HepG2 (cell line): ENCODE data around the gene XXYLT1. TPM values are rescaled to one million over a fixed set of nuclear protein-coding genes. Genes with fewer than 3 reads are reported as not detected.

ENCODE experiments used
- BHLHE40 ChIP-seq: IDR thresholded peaks from 2 replicates; pipeline ENCODE4 v1.6.1; 2011; ENCODE audit warnings: low read length, improper control_type of control experiment
- BRD4 ChIP-seq: sonication (generic); formaldehyde crosslinking; IDR thresholded peaks from 2 replicates; pipeline ENCODE4 v1.4.0; 2020; ENCODE audit warnings: missing genetic modification reagents
- ELF3 ChIP-seq: IDR thresholded peaks from 2 replicates; pipeline ENCODE4 v1.6.1; 2016; ENCODE audit warnings: missing genetic modification reagents, missing compliant biosample characterization
- HMGA1 ChIP-seq: sonication (generic); formaldehyde crosslinking; conservative IDR thresholded peaks from 2 replicates; pipeline ENCODE4 v1.4.0; 2020; ENCODE audit warnings: missing genetic modification reagents
- IKZF5 ChIP-seq: IDR thresholded peaks from 2 replicates; pipeline ENCODE4 v1.6.1; 2018; ENCODE audit warnings: missing genetic modification reagents, mild to moderate bottlenecking, missing compliant biosample characterization
- IRF2 ChIP-seq: IDR thresholded peaks from 2 replicates; pipeline ENCODE4 v1.6.1; 2018; ENCODE audit warnings: missing genetic modification reagents, missing compliant biosample characterization
- KDM1A ChIP-seq: IDR thresholded peaks from 2 replicates; pipeline ENCODE4 v1.6.1; 2016; ENCODE audit warnings: missing compliant biosample characterization
- MXI1 ChIP-seq: IDR thresholded peaks from 3 replicates; pipeline ENCODE4 v1.6.1; 2012; ENCODE audit warnings: low read depth, low read length, inconsistent platforms, borderline replicate concordance
- PHB2 ChIP-seq: fragments of 450-650 bp; IDR thresholded peaks from 2 replicates; pipeline ENCODE4 v1.6.1; 2018; ENCODE audit not compliant: partially characterized antibody
- PHF21A ChIP-seq: sonication (generic); formaldehyde crosslinking; IDR thresholded peaks from 2 replicates; pipeline ENCODE4 v1.5.0; 2020; ENCODE audit warnings: mild to moderate bottlenecking, missing genetic modification reagents
- REST ChIP-seq, 2 experiments: IDR thresholded peaks; 2 replicates each; pipeline ENCODE4 v1.6.1; 2011 to 2012; ENCODE audit warnings: low read length in 2 of 2, borderline replicate concordance in 1 of 2, low read depth in 1 of 2, mild to moderate bottlenecking in 1 of 2, moderate library complexity in 1 of 2
- ZNF24 ChIP-seq: fragments of 450-650 bp; IDR thresholded peaks from 2 replicates; pipeline ENCODE4 v1.6.1; 2017; ENCODE audit warnings: antibody characterized with exemption, mild to moderate bottlenecking
- ZNF407 ChIP-seq: sonication (generic); formaldehyde crosslinking; IDR thresholded peaks from one replicate; pipeline ENCODE4 v1.5.1; 2020; ENCODE audit warnings: mild to moderate bottlenecking, missing genetic modification reagents; ENCODE audit errors: not compliant biosample characterization
- ZNF691 ChIP-seq: sonication (generic); formaldehyde crosslinking; IDR thresholded peaks from 2 replicates; pipeline ENCODE4 v1.4.0; 2020; ENCODE audit warnings: missing genetic modification reagents, low read depth, mild to moderate bottlenecking, borderline replicate concordance
- ZNF781 ChIP-seq: sonication (generic); formaldehyde crosslinking; IDR thresholded peaks from 2 replicates; pipeline ENCODE4 v1.5.1; 2020; ENCODE audit warnings: borderline replicate concordance, mild to moderate bottlenecking, missing genetic modification reagents; ENCODE audit errors: not compliant biosample characterization
- ZNF782 ChIP-seq: sonication (generic); formaldehyde crosslinking; IDR thresholded peaks from 2 replicates; pipeline ENCODE4 v1.4.0; 2020; ENCODE audit warnings: missing genetic modification reagents, mild to moderate bottlenecking, borderline replicate concordance
- ZSCAN29 ChIP-seq: sonication (generic); formaldehyde crosslinking; conservative IDR thresholded peaks from 2 replicates; pipeline ENCODE4 v1.4.0; 2020; ENCODE audit warnings: mild to moderate bottlenecking, missing genetic modification reagents
- polyA plus RNA-seq, 8 experiments: library from polyadenylated mRNA; depleted of rRNA in 3 of 8; stranded (reverse) in 7 of 8; unstranded in 1 of 8; fragments of >200 nt; fragmentation: Illumina TruSeq in 4 of 8; extraction: Trizol in 4 of 8; gene quantifications; 2 replicates each; pipeline versions ENCODE4 v1.2.1 to v1.2.3, GENCODE V29; 2011 to 2016; ENCODE audit warnings: low read depth in 4 of 8, missing spikeins in 1 of 8, mixed read lengths in 1 of 8; ENCODE audit not compliant: insufficient read depth in 1 of 8
- total RNA-seq, 5 experiments: library from RNA; depleted of rRNA; stranded (reverse); fragments of >200 nt; fragmentation: Illumina TruSeq; extraction: Trizol; gene quantifications; 2 replicates each; pipeline ENCODE4 v1.2.3, GENCODE V29; 2016; ENCODE audit warnings: low read depth in 1 of 5

Gene XXYLT1
- total and polyA plus RNA-seq, 2 of the 13 experiments (the other 11 are each of a cell fraction or from before 2014, with no cell fraction given): 17.7 to 19.0 TPM

GRCh38 chr3:195196266-195196665 lies 74.7 kb downstream of the XXYLT1 start (continued):
- TF ChIP-seq PHF21A (CRISPR knock-in tag) (no peak), PHB2 (no peak), ZNF691 (CRISPR knock-in tag) (0 out of 2 replicates have a peak, but pooled peaks have one; percentile 46), ZSCAN29 (CRISPR knock-in tag) (0 out of 2 replicates have a peak, but pooled peaks have one; percentile 27), IKZF5 (CRISPR knock-in tag) (no peak), ZNF407 (CRISPR knock-in tag) (no peak), MXI1 (no peak), KDM1A (CRISPR knock-in tag) (no peak), HMGA1 (CRISPR knock-in tag) (no peak), ZNF782 (CRISPR knock-in tag) (no peak), REST (IDR thresholded peaks at IDR 0.05; ENCODE audit: borderline replicate concordance in 1 of 2, low read depth in 1 of 2, low read length in 2 of 2) (no peak), ZNF24 (no peak), BHLHE40 (no peak), BRD4 (CRISPR knock-in tag) (no peak), ZNF781 (CRISPR knock-in tag) (no peak), ELF3 (CRISPR knock-in tag) (0 out of 2 replicates have a peak, but pooled peaks have one; percentile 12), IRF2 (CRISPR knock-in tag) (no peak)
